B cell (primary cell): ENCODE results near the gene CTBP2. TPM values are rescaled to one million over a fixed set of nuclear protein-coding genes. Genes with fewer than 3 reads are reported as not detected.

Source experiments
- ATAC-seq: fragments of 200-7000 bp; cut with Tn5 transposase; one replicate; pipeline ENCODE4 v1.10.0; 2021; ENCODE audit warnings: low read depth, mild to moderate bottlenecking, moderate number of reproducible peaks, moderate library complexity
- CTCF ChIA-PET: fragments of 350-600 bp; sonication (Branson Sonifier 250); formaldehyde crosslinking; loops from one replicate; lab custom pipeline; 2021; ENCODE audit warnings: antibody characterized with exemption, inconsistent platforms; lab: Charles Lee
- POLR2A ChIA-PET: fragments of 350-600 bp; sonication (Branson Sonifier 250); formaldehyde crosslinking; loops from one replicate; lab custom pipeline; 2021; ENCODE audit warnings: antibody characterized with exemption; lab: Charles Lee
- DNase-seq: peaks from one replicate; pipeline ENCODE4 v3.0.0; 2013
- H2AFZ ChIP-seq: 2 replicates; pipeline ENCODE4 v1.6.1; 2012; ENCODE audit warnings: mild to moderate bottlenecking, low read depth, low read length; ENCODE audit not compliant: insufficient read depth, poor library complexity, severe bottlenecking
- H3K27ac ChIP-seq, 2 donors: 1 replicate in 1 of 2; 2 replicates in 1 of 2; pipeline ENCODE4 v1.5.1; 2012 to 2013; ENCODE audit warnings: low read length in 2 of 2, mild to moderate bottlenecking in 2 of 2, moderate library complexity in 1 of 2
- H3K27me3 ChIP-seq, 4 experiments: fragments of 200-600 bp in 1 of 4; sonication (generic) in 1 of 4; replicated peaks in 1 of 4; 1 replicate in 2 of 4; 2 replicates in 2 of 4; pipeline versions ENCODE4 v1.6.1 to v1.7.0; 2013 to 2016; ENCODE audit warnings: low read length in 3 of 4, mild to moderate bottlenecking in 2 of 4, mixed read lengths in 1 of 4, moderate library complexity in 1 of 4; ENCODE audit not compliant: insufficient read depth in 4 of 4, control insufficient read depth in 3 of 4; ENCODE audit errors: control extremely low read depth in 1 of 4
- H3K36me3 ChIP-seq, 2 experiments: replicated peaks in 1 of 2; 1 replicate in 1 of 2; 2 replicates in 1 of 2; pipeline versions ENCODE4 v1.6.1 to v1.7.1; 2013; ENCODE audit warnings: low read length in 1 of 2; ENCODE audit not compliant: insufficient read depth in 2 of 2, control insufficient read depth in 1 of 2; ENCODE audit errors: control extremely low read depth in 1 of 2, extremely low read depth in 1 of 2
- H3K4me1 ChIP-seq, 2 donors: fragments of 200-600 bp in 1 of 2; sonication (generic) in 1 of 2; 1 replicate in 1 of 2; 2 replicates in 1 of 2; pipeline versions ENCODE4 v1.5.1 to v1.6.1; 2013 to 2017; ENCODE audit warnings: low read length in 2 of 2; ENCODE audit not compliant: control insufficient read depth in 2 of 2, insufficient read depth in 2 of 2
- H3K4me2 ChIP-seq: replicated peaks from 2 replicates; pipeline ENCODE3; 2012; ENCODE audit warnings: mild to moderate bottlenecking, low read depth, low read length; ENCODE audit not compliant: poor library complexity, severe bottlenecking
- H3K4me3 ChIP-seq, 5 experiments: fragments of 200-600 bp in 1 of 5; sonication (generic) in 1 of 5; 1 replicate in 3 of 5; 2 replicates in 2 of 5; pipeline versions ENCODE4 v1.5.1 to v1.7.0; 2011 to 2016; ENCODE audit warnings: low read length in 4 of 5, mild to moderate bottlenecking in 4 of 5, low read depth in 2 of 5, control low read depth in 1 of 5, moderate library complexity in 1 of 5; ENCODE audit not compliant: insufficient read depth in 1 of 5; ENCODE audit errors: control extremely low read depth in 1 of 5, extremely low read depth in 1 of 5
- H3K79me2 ChIP-seq: fragments of 200-600 bp; sonication (generic); one replicate; pipeline ENCODE4 v1.6.0; 2016; ENCODE audit warnings: low read length; ENCODE audit not compliant: control insufficient read depth, insufficient read depth
- H3K9ac ChIP-seq: fragments of 200-600 bp; sonication (generic); 2 replicates; pipeline ENCODE4 v1.6.1; 2017; ENCODE audit warnings: mild to moderate bottlenecking, low read length, moderate library complexity
- H3K9me3 ChIP-seq, 3 donors: one replicate each; pipeline versions ENCODE4 v1.6.1 to v1.7.1; 2013; ENCODE audit warnings: low read length in 2 of 3; ENCODE audit not compliant: control insufficient read depth in 2 of 3, insufficient read depth in 1 of 3; ENCODE audit errors: control extremely low read depth in 1 of 3
- H4K20me1 ChIP-seq: 2 replicates; pipeline ENCODE4 v1.6.0; 2012; ENCODE audit warnings: mild to moderate bottlenecking, low read length; ENCODE audit not compliant: insufficient read depth, control insufficient read depth, poor library complexity, severe bottlenecking
- H3K27ac Mint-ChIP-seq: one replicate; pipeline ENCODE4 v1.8.0; 2021; ENCODE audit warnings: mixed read lengths
- H3K27me3 Mint-ChIP-seq: one replicate; pipeline ENCODE4 v1.8.0; 2021; ENCODE audit warnings: mixed read lengths
- H3K4me1 Mint-ChIP-seq: one replicate; pipeline ENCODE4 v1.8.0; 2021; ENCODE audit warnings: mixed read lengths
- H3K4me3 Mint-ChIP-seq: one replicate; pipeline ENCODE4 v1.8.0; 2021; ENCODE audit warnings: mixed read lengths
- H3K9me3 Mint-ChIP-seq: one replicate; pipeline ENCODE4 v1.8.0; 2022; ENCODE audit warnings: mixed read lengths; ENCODE audit not compliant: insufficient read depth
- CTCF ChIP-seq: fragments of 200-600 bp; IDR thresholded peaks from one replicate; pipeline ENCODE4 v1.8.0; 2022; ENCODE audit warnings: antibody characterized with exemption, mild to moderate bottlenecking
- EZH2 ChIP-seq: IDR thresholded peaks from 2 replicates; pipeline ENCODE4 v1.6.1; 2012; ENCODE audit warnings: borderline replicate concordance, low read depth, mild to moderate bottlenecking, moderate library complexity, low read length; ENCODE audit not compliant: insufficient read depth, poor library complexity, severe bottlenecking
- WGBS: methylation state at CpG from one replicate; pipeline ENCODE4 v1.1.5; 2013; ENCODE audit warnings: missing lambda C conversion rate; ENCODE audit not compliant: insufficient coverage; 5-methylcytosine and 5-hydroxymethylcytosine counted together
- intact Hi-C: fragments of 100-400 bp; cut with micrococcal nuclease; formaldehyde crosslinking; loops from one replicate; pipeline ENCODE4 v1.10.0; 2022
- polyA plus RNA-seq: library from polyadenylated mRNA; depleted of rRNA; stranded (reverse); fragments of >200 nt; gene quantifications from 2 replicates; pipeline ENCODE4 v1.2.3, GENCODE V29; 2012
- total RNA-seq, 2 donors: library from RNA; stranded (reverse); fragments of 120-200 nt in 1 of 2; gene quantifications; 1 replicate in 1 of 2; 2 replicates in 1 of 2; pipeline versions ENCODE4 v1.2.3 to v1.2.4, GENCODE V29; 2013 to 2022

Gene CTBP2
- total and polyA plus RNA-seq, 2 donors (not counting 1 experiment from before 2014, with no cell fraction given), result 0.39 to 0.85 TPM

- ChIA-PET POLR2A (no interaction called here), CTCF (no interaction called here)
- no peaks in the 10 kb centered on the region for H3K9me3 ChIP-seq
- intact Hi-C loops, result no loop called here
- H3K9ac ChIP-seq, result no peak overlapping the region
- no peak overlapping the region for H2AFZ ChIP-seq
- Mint-ChIP-seq H3K4me3 (no peak overlapping the region), H3K27ac (no peak overlapping the region), H3K9me3 (no peaks in the 10 kb centered on the region), H3K4me1 (no peaks in the 10 kb centered on the region), H3K27me3 (peaks cover 18% of the 10 kb centered on the region)
- TF ChIP-seq EZH2, result no peak
- TF ChIP-seq CTCF, result no peak
- H4K20me1 ChIP-seq, result no peaks in the 10 kb centered on the region
- H3K27ac ChIP-seq, result no peak overlapping the region
- WGBS, result 88% methylated on average over 15 of the region's 16 CpGs
- no peak overlapping the region for H3K4me3 ChIP-seq
- H3K79me2 ChIP-seq, result no peaks in the 10 kb centered on the region
- H3K4me2 ChIP-seq, result no peak overlapping the region
- no peaks in the 10 kb centered on the region for H3K4me1 ChIP-seq
- H3K36me3 ChIP-seq, result no peaks in the 10 kb centered on the region
- DNase-seq, result no peak
- peaks cover 0 to 3% (median 0%) of the 10 kb centered on the region in 4 experiments for H3K27me3 ChIP-seq
- ATAC-seq, result no peak
Measured at GRCh38 chr10:125011171-125011925, 149.0 kb downstream of the CTBP2 start.

GRCh38 chr10:125010362-125010761 is 150.0 kb downstream of the CTBP2 start:
- Mint-ChIP-seq H3K9me3 (no peaks in the 10 kb centered on the region), H3K27ac (no peak overlapping the region), H3K4me3 (no peak overlapping the region), H3K4me1 (no peaks in the 10 kb centered on the region), H3K27me3 (peaks cover 14% of the 10 kb centered on the region)
- H3K4me3 ChIP-seq, result no peak overlapping the region
- no peaks in the 10 kb centered on the region for H3K4me1 ChIP-seq
- peaks cover 0 to 3% (median 0%) of the 10 kb centered on the region in 4 experiments for H3K27me3 ChIP-seq
- WGBS, result 97% methylated on average over 4 of the region's 5 CpGs
- no peaks in the 10 kb centered on the region for H4K20me1 ChIP-seq
- H3K36me3 ChIP-seq, result no peaks in the 10 kb centered on the region
- H3K79me2 ChIP-seq, result no peaks in the 10 kb centered on the region
- TF ChIP-seq EZH2 (no peak), CTCF (no peak)
- no peak overlapping the region for H3K9ac ChIP-seq
- no peak for ATAC-seq
- CTCF ChIA-PET, result no interaction called here
- H3K9me3 ChIP-seq, result no peaks in the 10 kb centered on the region
- no peak for DNase-seq
- intact Hi-C loops, result no loop called here
- H3K4me2 ChIP-seq, result no peak overlapping the region
- POLR2A ChIA-PET, result no interaction called here
- no peak overlapping the region for H2AFZ ChIP-seq
- no peak overlapping the region for H3K27ac ChIP-seq
